HG03378 (cell line): ENCODE results near the gene DCLK2.

ENCODE experiments used
- ATAC-seq: cut with Tn5 transposase; IDR thresholded peaks from one replicate; pipeline ENCODE4 v1.9.1; 2021; ENCODE audit warnings: mild to moderate bottlenecking, moderate library complexity; ENCODE audit not compliant: unreplicated experiment

The DCLK2 gene

DNA sequence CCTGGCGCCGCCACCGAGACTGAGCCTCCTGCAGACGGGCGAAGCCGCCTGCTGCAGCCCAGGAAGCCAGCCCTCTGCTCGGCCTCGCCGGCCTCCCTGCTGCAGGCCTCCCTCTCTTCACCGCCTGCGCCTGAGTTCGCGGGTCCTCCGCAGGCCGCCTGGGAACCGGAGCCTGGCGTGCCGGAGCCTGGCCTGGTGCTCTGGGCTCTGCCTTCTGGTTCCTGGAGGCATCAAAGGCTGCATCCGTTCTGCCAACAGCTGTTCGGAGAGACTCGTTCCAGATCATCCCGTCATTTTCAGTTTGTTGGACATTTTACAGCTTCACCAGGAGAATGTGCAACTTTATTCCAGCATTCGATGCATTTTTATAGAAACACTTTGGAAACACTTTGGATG is 178.0 kb downstream of the DCLK2 start:
- no peak for ATAC-seq

DNA sequence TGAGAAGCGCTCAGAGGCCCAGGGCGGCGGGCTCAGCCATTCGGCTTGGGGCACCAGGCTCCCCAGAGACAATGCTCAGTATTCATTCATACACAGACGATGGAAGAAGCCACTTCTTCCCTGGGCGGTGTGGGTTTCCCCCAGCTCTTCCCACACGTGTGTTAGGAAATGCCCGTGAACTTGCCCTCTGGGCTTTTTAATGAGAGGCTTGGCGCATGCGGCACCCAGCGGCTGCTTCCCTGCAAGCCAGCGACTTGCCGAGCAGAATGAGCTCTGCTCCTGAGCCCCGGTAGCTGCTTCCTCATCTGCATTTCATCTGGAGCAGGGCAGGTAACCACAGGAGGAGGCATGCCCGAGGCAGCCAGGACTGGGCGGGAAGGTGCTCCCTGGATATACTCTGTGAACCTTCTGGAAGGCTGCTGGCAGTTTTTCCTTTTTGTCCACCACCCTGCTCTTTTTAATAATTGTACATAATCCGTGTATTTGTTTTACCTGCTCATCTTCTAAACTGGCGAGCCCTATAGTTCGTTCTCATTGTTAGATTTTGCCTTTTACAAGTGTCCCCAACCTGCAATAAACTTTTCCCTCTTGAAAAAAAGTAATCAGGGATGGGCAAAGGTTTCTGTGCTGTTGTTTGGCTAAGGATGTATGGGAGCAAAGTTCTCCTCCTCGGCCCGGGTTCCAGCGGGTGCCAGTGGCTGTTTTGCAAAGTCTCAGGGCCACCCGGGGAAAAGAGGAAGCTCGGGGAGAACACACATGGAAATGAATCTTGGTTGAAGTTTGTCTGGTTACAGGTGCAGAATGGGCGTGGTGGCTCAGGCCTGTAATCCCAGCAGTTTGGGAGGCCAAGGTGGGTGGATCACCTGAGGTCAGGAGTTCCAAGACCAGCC is 178.8 kb downstream of the DCLK2 start:
- ATAC-seq: no peak

DNA sequence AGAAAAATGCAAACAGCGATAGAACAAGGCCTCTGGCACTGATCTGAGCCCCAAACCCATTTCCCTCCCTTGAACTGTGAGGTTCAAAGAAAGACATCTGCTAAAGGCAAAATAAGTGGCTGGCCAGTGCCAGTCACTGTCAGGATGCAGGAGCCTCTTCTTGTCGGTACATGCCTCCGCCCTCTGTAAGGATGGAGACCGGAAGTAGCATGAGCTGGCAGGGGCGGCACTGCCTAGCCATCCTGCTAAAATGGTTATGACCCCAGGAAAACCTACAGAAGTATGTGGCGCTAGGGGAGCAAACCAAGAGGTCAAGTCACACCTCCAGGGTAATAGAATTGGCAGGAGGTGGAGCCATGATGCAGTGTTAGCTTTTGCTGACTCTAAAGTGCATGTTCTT is 180.3 kb downstream of the DCLK2 start:
- ATAC-seq: no peak

DNA sequence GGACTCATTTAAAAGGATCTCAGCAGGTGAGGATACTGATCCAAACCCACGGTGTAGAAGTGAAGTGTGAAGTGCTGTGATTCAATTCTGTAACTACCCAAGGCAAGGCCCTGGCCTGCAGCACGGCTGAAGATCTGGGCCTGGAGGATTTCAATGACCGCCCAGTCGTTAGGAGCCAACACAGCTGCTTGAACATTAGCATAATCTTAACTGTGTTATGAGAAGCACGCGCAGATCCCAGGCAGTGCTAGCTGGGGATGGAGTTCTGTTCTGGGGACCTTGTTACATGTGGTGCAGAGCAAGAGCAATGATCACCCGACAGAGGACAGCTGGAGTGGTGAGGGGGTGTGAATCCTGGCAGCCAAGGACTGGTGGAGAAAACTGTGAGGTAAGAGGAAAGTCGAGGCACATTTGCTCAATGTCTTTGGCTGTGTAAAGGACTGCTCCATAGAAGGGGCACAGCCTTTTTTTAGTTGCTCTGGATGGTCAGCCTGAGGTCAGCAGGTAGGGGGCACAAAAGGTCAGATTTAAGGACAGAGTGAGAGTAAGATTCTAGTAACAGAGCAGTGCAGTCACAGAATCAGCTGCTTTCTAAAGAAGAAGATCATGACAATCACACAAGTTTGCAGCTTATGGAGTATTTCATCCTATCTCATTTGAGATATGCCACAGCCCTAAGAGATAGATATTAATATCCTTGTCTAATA is 181.8 kb downstream of the DCLK2 start:
- ATAC-seq: no peak

- no peak for ATAC-seq
Observed at GRCh38 chr4:150261571-150261970, 183.3 kb downstream of the DCLK2 start.

DNA sequence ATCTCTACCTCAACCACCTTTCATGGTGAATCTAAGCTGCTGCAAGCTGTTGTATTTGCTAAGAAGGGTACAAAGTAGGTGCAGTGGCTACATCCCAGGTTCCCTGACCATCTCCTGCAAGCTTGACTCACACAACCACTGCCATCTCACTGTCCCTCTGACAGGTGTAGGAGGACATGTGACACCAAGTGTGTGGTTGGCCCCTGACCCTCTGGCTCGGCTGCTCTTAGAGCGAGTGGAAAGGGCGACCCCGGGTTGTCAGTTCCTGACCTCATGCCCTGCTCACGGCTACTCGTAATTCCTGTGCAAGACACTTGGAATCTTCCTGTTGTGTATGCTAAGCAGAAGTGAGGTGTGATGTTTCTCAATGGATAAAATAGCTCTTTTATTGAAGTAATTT is 184.4 kb downstream of the DCLK2 start:
- ATAC-seq: no peak

DNA sequence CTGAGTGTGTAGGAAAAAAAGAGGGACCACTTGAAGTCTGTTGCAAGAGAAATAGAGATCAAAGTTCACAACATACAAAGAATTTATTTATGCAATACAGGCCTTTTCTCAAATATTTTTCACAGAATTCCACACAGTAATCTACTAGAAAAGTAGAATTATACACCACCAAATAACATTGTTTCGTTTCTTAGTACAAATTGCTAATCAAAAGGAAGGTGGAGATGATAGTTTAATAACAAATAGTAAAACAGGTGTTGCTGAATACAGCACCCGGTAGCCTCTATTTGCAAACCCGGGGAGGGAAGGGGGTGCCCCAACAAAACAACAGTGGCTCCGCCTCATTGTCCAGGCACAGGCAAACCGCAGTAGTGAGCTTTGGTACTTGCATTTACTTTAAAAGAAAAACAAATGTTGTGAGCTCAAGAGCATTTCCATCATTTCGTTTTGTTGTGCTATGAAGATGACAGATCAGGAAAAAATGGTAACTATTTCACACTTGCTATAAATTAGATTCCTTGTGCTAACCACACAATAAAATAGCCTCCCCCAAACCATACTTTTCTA is 186.4 kb downstream of the DCLK2 start:
- ATAC-seq: no peak

DNA sequence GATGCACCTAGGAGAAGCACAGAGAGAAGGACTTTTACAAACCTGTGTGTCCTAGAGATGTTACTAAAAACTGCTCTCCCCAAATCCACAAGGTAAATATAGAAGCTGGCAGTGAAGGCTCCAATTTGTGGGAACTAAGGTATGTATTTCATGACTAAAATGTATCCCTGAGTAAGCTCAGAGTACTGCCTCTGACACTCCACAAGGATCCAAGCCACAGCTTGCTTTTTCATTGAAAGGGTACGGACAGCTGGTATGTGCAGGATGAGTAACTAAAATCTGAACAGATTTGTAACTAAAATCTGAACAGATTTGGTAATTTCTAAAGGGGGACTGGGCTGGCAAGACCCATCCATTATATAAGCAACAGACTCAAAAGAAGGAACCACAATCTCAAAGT is 187.6 kb downstream of the DCLK2 start:
- no peak for ATAC-seq

- ATAC-seq: no peak
Observed at GRCh38 chr4:150268444-150268843, 190.2 kb downstream of the DCLK2 start.

DNA sequence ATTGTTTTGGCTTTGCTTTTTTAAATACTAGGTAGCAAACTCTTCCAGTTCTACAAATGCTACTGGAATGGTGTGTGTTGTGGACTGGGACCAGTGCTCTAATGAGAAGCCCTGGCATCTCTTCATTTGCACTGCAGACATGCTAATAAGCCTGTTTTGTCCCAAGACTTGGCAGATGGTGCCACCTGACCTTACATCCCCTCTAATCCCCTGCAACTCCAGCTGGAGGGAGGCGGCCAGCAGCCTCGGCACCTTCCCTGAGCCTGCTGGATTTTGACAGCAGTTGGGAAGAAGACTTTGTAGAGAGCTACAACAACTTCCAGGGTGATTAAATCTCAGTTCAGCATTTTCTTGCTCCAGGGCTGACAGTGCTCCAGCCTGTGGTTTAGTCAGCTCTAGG is 200.0 kb downstream of the DCLK2 start:
- no peak for ATAC-seq

DNA sequence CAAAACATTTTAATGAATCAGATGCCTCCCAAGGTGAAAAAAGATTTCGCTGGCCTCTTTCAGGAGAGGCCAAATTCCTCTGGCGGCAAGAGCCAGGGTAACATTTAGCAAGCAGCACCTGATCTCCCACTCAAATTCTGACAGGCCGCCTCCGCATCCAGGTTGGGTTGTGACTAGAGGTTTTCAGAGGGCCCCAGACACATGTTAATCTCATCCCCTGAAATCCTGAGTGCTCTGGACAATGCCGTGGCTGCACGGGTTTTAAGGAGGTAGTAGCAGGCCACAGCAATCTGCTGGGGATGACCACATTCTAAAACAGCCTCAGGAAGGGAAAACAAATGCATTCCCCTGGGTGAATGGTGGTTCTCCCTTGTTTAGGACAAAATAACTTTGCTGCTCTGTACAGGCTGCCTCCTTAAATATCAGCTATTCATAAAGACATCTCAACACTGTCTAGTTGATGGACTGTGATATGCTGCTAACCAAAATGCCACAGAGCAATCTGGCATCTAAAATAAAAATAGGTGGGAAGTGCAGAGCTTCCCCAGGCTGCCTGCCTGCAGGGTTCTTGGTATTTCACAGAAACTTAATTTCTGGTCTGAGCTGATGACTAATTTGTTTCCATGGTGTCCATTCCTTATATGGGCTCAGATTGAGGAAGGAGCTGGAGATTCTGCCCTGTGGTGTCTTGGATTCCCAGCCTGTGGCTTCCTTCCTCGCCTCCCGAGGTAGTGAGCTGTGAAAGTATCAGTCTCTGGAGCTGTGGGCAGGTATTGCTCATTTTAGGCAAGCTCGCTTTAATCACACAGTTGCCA is 202.0 kb downstream of the DCLK2 start:
- no peak for ATAC-seq

DNA sequence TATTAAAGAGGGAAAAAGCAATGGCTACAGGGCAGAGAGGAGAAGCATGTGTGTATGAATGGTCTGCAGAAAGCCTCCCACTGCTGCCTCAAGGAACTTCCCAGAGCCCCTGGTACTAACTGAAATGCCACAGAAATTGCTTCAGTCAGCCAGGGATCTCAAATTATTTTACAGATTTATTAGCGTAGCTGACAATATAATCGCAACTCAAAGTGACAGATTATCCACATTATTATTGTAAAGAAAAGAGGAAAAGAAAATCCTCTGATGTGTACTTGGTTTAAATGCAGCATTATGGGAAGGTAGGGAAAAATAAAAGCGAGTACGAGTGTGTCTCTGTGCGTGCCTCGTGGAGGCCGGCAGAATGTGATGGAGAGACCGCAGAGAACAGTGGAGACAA is 202.7 kb downstream of the DCLK2 start:
- no peak for ATAC-seq

GRCh38 chr4:150283689-150284088 is 205.4 kb downstream of the DCLK2 start:
- no peak for ATAC-seq

DNA sequence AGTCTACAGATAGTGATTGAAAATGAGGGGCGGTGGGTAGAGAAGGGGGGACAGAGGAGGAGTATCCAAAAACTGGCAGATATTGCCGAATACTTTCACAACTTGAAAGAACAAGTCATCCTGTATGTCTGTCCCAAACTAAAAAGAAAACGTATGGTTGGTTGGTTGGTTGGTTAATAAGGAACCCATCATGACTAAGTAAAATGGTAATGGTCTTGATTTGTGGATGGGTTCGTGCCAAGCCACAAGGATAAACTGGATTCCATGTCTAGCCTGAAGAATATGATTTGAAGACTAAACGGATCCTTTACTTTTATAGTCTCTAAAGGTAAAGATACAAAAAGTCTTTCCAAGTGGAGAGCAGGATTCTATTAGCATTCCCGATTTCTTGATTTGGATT is 208.4 kb downstream of the DCLK2 start:
- ATAC-seq: no peak

GRCh38 chr4:150289198-150289597 is 211.0 kb downstream of the DCLK2 start:
- no peak for ATAC-seq

DNA sequence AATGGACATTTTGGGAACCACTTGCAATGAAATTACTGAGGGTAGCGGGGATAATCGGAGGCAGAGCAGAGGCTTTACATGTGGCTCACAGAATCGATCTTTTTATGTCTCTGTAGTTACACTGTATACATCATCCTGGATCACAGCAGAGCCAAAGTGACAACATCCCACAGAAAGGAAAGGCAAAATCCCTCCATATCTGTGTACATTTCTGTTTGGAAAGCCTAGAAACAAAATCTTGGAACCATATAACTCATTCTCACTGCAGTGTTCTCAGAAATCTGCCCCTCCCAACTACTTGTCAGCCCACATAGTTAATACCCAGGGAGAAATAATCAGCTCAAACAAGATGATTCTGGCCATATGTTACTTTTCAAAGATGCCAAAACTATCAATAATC is 211.6 kb downstream of the DCLK2 start:
- no peak for ATAC-seq

- peak; percentile 48 for ATAC-seq
Observed at GRCh38 chr4:150297861-150298474, 219.7 kb downstream of the DCLK2 start.

- ATAC-seq: no peak
Observed at GRCh38 chr4:150299816-150300215, 221.6 kb downstream of the DCLK2 start.

- ATAC-seq: no peak
Observed at GRCh38 chr4:150302553-150302952, 224.3 kb downstream of the DCLK2 start.

- no peak for ATAC-seq
Observed at GRCh38 chr4:150305995-150306394, 227.8 kb downstream of the DCLK2 start.

- ATAC-seq: no peak
Observed at GRCh38 chr4:150306719-150307118, 228.5 kb downstream of the DCLK2 start.
